Globus pallidus (tissue), 1 donor: Measurements from ENCODE around the gene MRPL21.

Experiments
- DNase-seq: peaks from one replicate; pipeline ENCODE4 v3.0.0-alpha.2; 2015; ENCODE audit warnings: low spot score

The MRPL21 gene

DNA sequence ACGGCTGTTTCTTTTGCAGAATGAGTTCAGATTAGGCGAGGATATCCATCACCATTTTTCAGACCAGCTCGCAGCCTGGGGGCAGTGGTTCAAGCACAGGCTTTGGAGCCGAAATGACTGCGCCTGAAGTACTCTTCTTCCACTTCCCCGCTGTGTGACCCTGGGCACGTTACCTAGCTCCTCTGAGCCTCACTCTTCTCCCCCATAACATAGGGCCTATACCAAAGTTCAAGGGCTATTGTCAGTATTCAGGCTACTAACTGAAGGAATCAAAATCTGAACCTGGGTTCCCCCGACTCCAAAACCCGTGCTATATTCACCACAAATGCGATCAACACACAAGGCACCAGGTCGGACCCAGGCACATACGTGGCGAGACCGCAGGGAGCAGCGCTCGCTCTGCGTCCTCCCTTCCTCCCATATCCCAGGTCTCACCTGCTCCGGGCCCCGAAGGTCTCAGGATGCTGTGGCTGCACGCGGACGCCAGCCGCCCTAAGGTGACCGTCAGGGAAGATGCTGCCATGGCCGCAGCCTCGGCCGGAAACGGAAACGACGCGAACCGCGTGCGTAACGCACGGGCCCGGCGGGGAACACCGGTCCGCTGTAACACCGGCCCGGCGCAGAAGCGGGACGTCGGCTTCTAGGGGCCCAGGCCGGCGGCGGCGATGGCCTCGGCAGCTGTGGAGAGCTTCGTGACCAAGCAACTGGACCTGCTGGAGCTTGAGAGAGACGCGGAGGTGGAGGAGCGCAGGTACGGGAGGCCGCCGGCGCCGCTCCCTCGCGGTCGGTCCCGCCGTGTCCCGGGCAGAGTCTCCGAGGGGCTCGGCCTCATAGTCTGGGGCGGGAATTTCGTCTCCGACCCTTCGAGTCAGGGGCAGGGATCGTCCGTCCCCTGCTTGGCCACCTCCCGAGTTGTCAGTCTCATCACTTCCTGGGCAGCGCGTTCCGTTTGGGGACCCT is at the start of gene MRPL21, which contains the start of gene IGHMBP2:
Gene MRPL21, minus strand, starts transcription at position 545 of the 960 bp plus-strand sequence. Its CDS starts 22 bp downstream, at position 523.
Gene IGHMBP2, plus strand, starts transcription at position 604 of the 960 bp plus-strand sequence. Its CDS starts 62 bp downstream, at position 666.
- peak; percentile 74 for DNase-seq

DNA sequence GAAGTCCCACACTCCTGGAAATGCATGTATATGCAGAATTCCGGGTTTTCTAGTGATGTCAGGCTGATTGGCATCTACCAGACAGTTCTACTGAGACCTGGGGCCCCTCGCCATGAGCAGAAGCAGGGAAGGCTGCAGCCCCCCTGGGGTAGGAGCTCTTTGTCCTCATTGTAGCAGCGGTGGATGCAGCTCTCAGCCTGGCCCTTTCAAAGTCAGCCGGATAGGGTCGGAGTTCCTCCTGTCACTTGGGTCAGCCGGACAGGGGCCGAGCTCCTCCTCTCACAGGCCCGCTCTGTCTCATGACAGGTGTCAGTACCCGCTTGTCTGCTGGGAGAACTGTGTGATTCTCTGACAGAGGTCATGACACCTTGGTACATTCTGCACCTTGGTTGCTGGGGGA is 47.1 kb upstream of the MRPL21 start:
- DNase-seq = no peak

DNA sequence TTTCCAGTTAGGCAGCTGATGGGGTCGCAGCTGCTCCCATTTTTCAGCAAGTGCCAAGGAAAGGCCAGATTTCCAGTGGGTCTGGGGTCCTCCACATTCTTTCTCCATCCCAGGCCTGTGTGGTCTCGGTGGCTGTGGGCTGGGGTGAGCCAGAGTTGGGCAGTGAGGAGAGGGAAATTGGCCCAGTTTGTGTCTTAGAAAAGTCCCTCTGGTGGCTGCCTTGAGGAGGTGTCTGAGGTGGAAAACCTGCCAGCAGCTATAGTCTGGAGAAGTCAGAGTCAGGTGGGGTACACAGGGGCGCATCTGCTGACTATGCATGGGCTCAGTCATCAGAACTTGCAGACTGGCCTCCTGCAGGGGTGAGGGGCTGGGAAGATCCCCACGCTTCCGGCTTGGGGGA is 46.6 kb upstream of the MRPL21 start:
- no peak for DNase-seq

DNA sequence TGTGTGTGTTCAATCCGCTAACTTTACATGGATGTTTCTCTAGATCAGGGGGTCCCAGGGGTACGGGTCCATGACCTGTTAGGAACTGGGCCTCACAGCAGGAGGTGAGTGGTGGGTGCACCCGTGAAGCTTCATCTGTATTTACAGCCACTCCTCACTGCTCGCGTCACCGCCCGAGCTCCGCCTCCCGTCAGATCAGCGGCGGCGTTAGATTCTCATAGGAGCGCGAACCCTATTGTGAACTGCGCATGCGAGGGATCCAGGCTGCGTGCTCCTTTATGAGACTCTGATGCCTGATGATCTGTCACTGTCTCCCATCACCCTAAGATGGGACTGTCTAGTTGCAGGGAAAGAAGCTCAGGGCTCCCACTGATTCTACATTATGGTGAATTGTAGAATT is 45.3 kb upstream of the MRPL21 start:
- no peak for DNase-seq

DNA sequence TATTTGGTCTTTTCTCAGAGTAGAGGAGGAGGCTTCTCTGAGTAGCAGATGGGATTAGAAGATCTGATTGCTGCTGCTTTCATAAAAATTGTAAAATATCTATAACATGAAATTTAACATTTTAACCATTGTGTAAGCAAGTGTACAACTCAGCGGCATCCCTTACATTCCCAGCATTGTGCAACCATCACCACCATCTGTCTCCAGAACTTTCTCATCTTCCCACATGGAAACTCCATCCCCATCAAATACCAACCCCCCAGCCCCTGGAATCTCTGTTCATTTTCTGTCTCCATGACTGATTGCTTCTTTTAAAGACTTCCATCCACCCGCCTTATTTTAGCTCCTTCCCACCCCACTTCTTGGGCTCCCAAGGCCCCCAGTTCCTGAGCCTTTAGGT is 44.9 kb upstream of the MRPL21 start:
- no peak for DNase-seq

DNA sequence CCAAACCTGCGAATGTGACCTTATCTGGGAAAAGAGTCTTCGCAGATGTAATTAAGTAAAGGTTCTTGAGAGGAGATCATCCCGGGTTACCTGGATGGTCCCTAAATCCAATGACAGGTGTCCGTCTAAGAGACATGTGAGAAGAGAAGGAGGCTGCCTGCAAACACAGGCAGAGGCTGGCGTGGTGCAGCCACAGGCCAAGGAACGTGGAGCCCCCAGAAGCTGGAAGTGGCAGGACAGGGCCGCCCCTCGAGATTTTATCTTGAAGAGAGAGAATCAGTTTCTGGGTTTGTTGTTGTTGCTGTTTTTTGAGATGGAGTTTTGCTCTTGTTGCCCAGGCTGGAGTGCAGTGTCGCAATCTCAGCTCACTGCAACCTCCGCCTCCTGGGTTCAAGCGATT is 43.5 kb upstream of the MRPL21 start:
- DNase-seq = no peak

DNA sequence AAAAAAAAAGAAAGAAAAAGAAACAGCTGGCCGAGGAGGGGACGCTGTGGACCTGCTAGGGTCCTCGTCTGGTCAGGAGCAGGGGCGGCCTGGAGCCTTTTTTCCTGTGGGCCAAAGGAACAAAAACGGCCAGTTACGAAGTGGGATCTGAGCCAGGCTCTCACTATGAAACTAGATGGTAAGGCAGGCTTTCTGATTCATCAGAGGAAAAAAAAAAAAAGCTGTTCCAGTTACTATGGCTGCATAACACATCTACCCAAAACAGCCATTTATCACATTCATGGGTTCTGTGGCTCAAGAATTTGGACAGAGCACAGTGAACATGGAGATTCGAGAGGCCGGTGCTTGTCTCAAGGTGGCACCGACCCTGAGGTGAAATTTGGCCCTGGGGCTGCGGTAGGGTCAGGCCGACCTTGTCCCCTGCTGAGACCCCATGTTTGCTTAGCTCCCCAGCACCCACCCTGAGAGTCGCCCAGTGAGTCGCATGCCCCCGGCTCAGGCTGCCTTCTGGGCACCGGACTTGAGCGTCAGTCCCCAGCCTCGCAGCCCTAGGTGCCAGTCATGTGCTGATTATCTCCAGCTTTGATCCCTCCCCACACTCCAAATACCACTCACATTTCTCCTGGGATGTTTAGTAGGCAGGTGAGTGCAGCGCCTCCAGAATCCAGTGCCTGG is 42.9 kb upstream of the MRPL21 start:
- no peak for DNase-seq

DNA sequence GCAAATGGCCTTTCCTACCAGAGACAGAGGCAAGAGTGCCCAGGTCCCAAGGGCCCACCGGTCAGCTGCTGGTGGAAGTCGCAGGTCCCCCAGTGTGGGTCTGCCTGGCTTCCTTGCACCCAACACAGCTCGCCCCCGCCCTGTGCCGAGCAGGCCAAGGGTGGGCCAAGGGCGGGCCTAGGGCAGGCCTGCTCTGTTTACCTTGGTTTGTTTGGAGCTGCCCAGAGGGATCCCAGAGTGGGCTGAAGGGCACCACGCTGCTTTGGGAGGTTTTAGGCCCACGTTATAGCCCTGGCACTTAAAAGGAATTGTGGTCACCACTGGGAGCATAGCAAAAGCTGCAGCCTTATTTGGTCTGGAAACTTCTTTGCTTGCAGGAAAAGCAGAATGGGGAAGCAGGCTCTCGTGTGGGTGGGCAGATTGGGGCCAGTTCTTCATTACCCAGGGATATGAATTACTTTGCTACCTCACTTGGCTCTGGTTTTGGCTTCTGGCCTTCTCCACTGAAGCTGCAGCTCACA is 39.2 kb upstream of the MRPL21 start:
- peak; percentile 7 for DNase-seq

DNA sequence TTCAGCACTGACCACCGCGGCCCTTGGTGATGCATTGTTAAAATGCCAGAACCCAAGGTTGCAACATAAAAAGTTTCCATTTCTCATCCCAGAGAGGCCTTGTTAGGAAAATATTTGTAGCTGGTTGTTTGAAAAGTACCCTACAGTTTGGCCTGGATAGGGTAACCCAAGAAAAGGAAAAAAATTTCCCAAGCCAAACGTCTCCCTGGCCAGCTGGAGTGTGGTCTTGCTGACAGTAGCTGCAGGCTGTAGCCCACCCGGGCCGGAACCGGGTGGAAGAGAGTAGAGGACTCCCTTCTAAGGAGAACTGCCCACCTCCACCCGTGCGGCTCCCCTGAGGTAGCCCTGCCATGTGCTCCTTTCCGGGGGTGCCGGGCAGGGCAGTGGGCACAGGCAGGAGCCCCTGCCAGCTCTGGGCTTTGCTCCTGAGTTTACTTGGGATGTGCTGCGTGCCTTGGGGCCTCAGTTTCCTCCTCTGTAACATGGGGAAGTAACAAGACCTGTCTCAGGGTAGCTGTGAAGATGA is 38.5 kb upstream of the MRPL21 start:
- DNase-seq = no peak

DNA sequence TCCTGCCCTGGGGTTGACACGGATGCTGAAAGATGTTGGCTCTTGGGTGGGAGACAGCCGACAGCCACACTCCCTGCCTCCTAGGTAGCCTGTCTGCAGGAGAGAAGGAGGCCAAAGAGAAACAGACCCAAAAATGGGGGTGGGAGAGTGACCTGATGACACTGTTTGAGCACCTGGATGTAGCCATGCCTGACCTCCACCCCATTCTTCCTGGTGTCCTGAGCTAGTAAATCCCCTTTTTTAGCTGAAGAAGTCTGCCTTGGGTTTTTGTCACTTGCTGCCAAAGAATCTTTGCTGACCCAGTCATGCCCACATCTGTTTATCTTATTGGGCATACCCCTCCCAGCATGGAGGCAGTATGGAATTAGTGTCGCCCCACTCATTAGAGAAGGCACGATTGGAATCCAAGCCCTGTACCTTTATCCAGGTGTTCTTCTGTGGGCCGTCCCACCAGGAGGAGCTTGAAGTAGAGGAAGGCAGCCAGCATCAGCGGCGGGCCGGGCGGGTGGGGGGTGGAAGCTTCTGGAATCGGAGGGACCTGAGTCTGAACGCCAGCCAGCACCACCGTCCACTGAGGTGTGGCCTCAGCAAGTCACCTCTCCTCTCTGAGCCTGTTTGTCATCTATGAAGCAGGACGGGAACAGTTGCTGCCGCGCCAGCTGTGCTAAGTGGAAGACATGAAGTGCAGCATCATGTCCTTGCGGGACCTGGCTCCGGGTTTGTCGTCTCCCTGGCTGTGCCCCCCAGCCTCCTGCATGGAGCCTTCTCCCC is 37.9 kb upstream of the MRPL21 start:
- no peak for DNase-seq

DNA sequence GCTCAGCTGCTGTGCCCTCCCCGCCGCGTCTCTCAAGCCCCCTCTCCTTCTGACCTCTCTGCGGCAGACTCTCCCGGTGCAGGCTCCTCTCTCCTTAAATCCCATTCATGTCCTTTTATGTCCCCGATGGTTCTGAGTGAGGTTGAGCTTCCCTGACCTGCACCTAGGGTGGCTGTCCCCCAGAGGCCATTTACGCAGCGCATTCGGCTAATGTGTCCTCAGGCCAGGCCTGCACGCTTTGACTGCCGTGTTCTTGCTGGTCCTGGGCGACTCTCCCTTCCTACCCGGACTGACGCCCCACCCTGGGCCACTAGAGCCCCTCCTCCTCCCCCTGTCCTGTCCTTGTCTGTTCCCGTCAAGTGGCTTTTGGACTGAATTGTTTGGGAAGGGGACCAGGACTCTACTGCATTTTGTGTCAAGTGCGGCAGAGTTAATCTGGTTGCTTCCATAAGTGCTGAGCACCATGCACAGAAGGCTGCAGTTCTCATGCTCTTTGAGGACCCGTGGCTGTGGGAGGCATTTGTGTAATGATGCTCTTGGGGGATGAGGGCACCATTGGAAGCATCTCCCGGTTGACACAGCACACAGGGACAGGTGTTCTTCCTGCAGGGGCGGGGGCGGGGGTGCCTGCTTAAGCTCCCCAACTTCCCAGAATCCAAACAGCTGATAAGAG is 37.2 kb upstream of the MRPL21 start:
- no peak for DNase-seq

DNA sequence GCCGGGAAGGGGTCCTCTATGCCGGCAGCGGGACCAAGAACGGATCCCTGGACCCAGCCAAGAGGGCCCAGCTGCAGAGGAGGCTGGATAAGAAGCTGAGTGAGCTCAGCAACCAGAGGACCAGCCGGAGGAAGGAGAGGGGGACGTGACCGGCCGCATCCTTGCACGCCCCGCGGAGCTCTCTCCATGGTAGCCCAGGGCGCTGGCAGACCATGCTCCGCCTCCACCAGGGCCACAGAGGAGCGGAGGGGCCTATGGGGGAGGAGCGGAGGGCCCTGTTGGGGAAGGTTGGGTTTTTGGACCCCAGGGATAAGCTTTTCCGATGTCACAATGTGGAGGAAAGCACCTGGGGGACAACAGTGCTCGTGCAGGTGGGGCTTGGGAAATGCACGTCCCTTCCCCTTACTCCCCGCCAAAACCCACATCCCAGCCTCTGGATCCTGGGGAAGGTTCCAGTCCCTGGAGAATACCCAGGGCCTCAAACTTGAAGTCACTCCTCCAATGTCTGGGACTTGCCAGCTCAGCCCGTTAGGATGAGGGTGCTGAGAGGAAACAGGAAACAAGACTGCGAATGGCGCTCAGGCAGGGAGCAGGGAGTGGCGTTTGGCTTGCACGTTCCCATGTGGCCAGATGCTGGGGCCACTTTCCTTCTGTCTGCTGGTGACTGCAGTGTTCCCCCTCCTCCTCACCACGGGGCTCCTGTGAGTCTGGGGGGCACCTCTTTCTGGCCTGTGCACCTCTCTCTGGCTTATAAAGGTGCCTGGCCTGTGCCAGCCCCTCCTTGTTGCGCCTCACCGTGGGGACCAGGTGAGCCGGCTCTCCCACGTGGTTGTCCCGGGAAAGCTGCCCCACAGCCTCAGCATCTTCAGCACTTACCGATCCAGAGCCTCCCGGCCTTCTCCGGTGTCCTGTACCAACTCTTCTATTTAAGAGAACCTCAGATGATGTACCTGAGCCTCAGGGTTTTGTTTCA is 36.2 kb upstream of the MRPL21 start:
- DNase-seq = no peak

DNA sequence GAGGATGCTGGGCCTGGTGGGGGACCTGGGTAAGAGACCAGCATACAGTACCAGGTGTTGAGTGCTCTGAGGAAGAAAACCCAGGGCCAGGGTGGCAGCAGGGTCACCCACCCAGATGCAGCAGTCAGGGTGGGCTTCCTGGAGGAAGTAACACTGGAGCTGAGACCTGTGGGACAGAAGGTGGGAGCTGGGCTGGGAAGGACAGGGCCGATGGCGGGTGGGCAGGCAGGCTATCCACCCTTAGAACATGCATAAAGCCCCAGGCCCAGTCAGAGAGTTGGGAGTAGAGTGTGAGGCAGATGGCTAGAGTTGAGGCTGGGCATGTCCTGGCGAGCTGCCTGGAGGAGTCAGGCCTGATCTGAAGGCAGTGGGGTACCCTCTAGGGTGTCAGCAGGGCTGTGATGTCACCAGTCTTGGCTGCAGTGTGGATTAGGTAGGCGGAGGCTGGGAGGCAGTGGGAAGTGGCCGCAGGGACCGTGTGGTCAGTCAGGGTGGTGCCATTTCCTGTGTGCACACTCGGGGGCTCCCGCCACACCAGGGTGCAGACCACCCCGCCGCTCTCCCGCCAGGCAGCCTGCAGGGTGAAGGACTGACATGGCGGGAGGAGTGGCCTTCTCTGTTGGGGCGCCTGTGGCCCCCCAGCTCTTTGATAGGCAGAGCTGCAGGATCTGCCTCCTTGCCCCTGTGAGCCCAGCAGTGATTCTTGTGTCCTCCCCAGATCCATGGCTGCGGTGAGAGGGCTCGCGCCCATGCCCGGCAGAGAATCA is 35.4 kb upstream of the MRPL21 start:
- no peak for DNase-seq

DNA sequence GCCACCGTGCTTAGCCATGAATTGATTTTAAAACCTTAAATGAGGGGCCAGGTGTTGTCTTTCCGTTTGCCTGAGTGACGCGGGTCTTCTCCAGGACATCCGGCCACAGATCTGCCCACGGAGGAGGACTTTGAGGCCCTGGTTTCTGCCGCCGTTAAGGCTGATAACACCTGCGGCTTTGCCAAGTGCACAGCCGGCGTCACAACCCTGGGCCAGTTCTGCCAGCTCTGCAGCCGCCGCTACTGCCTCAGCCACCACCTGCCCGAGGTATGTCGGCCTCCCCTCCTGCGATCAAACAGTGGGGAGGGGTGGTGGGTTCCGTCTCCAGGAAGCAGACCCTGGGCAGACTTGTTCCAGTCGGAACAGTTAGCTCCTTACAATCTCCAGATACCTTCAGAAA is 34.5 kb upstream of the MRPL21 start:
- DNase-seq = no peak

DNA sequence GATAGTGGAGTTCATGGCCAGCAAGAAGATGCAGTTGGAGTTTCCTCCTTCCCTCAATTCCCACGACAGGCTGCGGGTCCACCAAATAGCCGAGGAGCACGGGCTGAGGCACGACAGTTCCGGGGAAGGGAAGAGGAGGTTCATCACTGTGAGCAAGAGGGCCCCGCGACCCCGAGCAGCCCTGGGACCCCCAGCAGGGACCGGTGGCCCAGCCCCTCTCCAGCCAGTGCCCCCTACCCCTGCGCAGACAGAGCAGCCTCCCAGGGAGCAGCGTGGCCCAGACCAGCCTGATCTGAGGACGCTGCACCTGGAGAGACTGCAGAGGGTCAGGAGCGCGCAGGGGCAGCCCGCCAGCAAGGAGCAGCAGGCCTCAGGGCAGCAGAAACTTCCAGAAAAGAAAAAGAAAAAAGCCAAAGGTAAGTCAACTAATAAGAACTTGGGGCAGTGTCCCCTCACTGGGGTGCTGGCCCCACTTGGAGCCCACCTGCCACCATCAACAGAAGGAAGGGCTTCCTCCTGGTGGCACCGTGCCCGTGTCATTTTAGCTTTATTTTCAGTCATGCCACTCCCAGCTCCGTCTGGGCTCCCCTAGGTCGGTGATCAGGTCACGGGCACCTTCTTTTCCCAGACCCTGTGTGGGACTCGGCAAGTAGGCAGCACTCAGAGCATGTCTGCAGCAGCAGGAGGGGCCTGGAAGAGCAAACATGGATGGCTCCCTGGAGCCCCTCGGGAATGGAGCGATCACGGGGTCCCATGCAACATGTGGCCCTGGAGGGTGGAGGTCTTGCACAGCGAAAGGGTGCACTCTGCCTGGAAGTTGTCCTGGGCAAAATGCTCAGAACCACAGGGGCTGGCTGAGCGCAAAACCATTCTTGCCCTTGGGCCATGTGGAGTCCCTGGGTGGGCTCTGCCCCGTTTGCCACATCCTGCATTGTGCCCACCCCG is 33.3 kb upstream of the MRPL21 start:
- no peak for DNase-seq

DNA sequence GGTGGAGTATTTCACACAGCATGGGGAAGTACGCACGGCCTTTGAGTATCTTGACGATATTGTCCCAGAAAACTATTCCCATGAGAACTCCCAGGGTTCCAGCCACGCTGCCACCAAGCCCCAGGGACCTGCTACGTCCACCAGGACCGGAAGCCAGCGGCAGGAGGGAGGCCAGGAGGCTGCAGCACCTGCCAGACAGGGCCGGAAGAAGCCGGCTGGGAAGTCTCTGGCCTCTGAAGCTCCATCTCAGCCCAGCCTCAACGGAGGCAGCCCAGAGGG is 32.7 kb upstream of the MRPL21 start:
- no peak for DNase-seq

DNA sequence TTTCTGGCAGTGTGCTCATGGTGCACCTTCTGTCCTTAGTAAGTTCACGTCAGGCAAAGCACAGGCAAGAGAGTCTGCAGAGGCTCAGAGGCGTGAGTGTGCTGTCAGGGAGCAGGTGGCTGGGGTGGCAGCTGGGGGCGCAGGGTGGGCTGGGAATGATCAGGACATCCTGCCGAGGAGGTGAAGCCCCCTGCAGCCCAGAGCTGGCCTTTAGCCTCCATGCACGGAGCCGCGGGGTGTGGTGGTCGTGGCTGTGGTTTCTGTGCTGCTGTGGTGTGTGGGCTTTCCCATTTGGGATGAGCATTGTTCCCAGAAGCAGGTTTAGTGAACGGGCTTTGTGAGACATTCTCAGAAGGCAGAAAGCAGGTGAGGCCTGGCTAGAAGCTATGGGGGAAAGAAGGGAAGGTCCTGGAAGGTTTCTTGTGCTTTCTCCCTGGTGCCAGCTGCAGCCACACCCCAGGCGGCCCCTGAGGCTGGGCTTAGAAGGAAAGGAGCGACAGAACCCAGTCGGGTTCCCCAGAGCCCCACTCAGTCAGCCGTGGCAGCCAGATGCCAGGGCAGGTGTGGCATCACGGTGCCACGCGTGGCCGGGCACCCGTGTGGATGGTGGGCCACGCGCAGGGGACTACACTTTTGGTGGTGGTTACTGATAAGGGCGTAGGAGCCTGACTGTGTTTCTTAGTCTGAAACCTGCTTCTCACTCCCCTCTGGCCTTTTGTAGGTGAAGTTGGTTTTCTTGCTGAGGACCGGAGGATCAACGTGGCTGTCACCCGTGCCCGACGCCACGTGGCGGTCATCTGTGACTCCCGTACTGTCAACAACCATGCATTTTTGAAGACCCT is 32.1 kb upstream of the MRPL21 start:
- no peak for DNase-seq
